GM10248 (cell line): Measurements from ENCODE around the gene RFTN1.

Experiments used
- CTCF ChIA-PET: fragments of 300-600 bp; sonication (Branson Sonifier 250); formaldehyde crosslinking; extraction: SDS; loops from one replicate; lab custom pipeline; 2021; ENCODE audit warnings: antibody characterized with exemption; lab: Yijun Ruan, JAX
- POLR2A ChIA-PET: fragments of 350-650 bp; sonication (Branson Sonifier 250); formaldehyde crosslinking; extraction: SDS; loops from one replicate; lab custom pipeline; 2020; ENCODE audit warnings: antibody characterized with exemption; lab: Yijun Ruan, JAX
- DNase-seq: peaks from one replicate; pipeline ENCODE4 v3.0.0; 2012; ENCODE audit errors: extremely low spot score
- CTCF ChIP-seq: IDR thresholded peaks from 2 replicates; pipeline ENCODE4 v1.5.1; 2012; ENCODE audit warnings: mild to moderate bottlenecking, low read depth; ENCODE audit errors: extremely low read depth, missing control alignments, control extremely low read depth

Gene RFTN1

GRCh38 chr3:16439848-16440708, 73.4 kb downstream of the RFTN1 start:
- POLR2A ChIA-PET: no interaction called here
- no peak for TF ChIP-seq CTCF
- CTCF ChIA-PET: interaction anchor here (1.3 to 2.0 kb wide), 3 partner anchors 12 to 20 kb away, joined by 4 to 5 read pairs (median 4); no protein-coding TSS in a partner anchor
- DNase-seq: no peak

GRCh38 chr3:16439163-16439847, 74.2 kb downstream of the RFTN1 start:
- POLR2A ChIA-PET: no interaction called here
- CTCF ChIA-PET: interaction anchor here (0.8 to 2.0 kb wide), 5 partner anchors 13 to 21 kb away, joined by 3 to 5 read pairs (median 4); no protein-coding TSS in a partner anchor
- no peak for DNase-seq
- no peak for TF ChIP-seq CTCF

- no peak for TF ChIP-seq CTCF
- ChIA-PET CTCF (no interaction called here), POLR2A (no interaction called here)
- DNase-seq: no peak
These were observed 75.9 kb downstream of the RFTN1 start for GRCh38 chr3:16437640-16438039.

- no peak for TF ChIP-seq CTCF
- ChIA-PET POLR2A (interaction anchor here (1.6 kb wide), 1 partner anchor 83 kb away, joined by 3 read pairs; no protein-coding TSS in a partner anchor), CTCF (no interaction called here)
- peak; percentile 62 for DNase-seq
These were observed 79.8 kb downstream of the RFTN1 start for GRCh38 chr3:16433701-16434151.

GRCh38 chr3:16432714-16433113, 80.8 kb downstream of the RFTN1 start:
- ChIA-PET POLR2A (interaction anchor here (1.6 kb wide), 1 partner anchor 84 kb away, joined by 3 read pairs; no protein-coding TSS in a partner anchor), CTCF (no interaction called here)
- peak; percentile 27 for DNase-seq
- no peak for TF ChIP-seq CTCF
